Measurements from ENCODE around the gene LIMS4. TPM values are rescaled to one million over a fixed set of nuclear protein-coding genes. Genes with fewer than 3 reads are reported as not detected.
"Not testable (repeated sequence)": the region's sequence is repeated elsewhere in the genome, so short reads cannot be mapped to it uniquely, and the experiment has no call there.

LIMS4 gene
- total RNA-seq, 5 donors from 2014 or later (not counting 1 experiment from before 2014, with no cell fraction given): 0.76 to 1.6 (median 1.3) TPM; not detected in 2

GRCh38 chr2:110468921-110469320 is 3.7 kb downstream of the LIMS4 start:
- H3K9me3 ChIP-seq; H3K27ac Mint-ChIP-seq; H3K27ac ChIP-seq (ENCODE audit: low read length); H3K4me3 Mint-ChIP-seq; H3K36me3 Mint-ChIP-seq; H3K27me3 Mint-ChIP-seq; H3K4me3 ChIP-seq (ENCODE audit: control insufficient read depth in 1 of 2, extremely low read depth in 1 of 2, low read length in 1 of 2); DNase-seq; H3K36me3 ChIP-seq (ENCODE audit: control insufficient read depth in 2 of 2, extremely low read depth in 1 of 2, insufficient read depth in 1 of 2, low read length in 1 of 2); H3K4me1 Mint-ChIP-seq; H3K27me3 ChIP-seq (replicated peaks in 1 of 2; ENCODE audit: control insufficient read depth in 2 of 2, extremely low read depth in 1 of 2, insufficient read depth in 2 of 2, low read length in 1 of 2); CTCF ChIA-PET; H3K9me3 Mint-ChIP-seq; ATAC-seq (replicated peaks in 1 of 4); H3K4me1 ChIP-seq (ENCODE audit: control insufficient read depth in 1 of 2, extremely low read depth in 1 of 2, insufficient read depth in 2 of 2, low read length in 2 of 2); POLR2A ChIA-PET: not testable (repeated sequence)
- no CpG with 5 or more reads among the region's 7 CpGs for WGBS (ENCODE audit: insufficient coverage)

DNA sequence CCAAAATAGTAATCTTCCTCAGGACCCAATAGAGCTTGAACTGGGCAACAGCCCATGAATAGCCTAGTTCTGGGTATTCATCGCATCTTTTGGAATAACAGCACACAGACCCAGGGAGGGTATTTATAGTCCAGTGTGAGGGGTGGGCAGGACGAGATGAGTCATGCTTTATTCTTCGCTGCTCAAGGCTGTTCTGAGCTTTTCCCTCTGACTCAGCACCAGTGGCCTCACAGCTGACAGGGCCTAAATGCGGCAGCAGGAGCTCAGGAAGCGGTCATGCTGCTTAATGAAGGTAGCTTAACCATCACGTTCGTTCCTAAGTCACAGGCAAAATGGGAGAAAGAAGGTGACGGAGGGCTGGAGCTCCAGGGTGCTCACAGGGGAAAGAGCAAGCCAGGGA is 7.3 kb downstream of the LIMS4 start:
- H3K36me3 Mint-ChIP-seq; CTCF ChIA-PET; H3K27ac ChIP-seq (ENCODE audit: low read length); H3K9me3 Mint-ChIP-seq; H3K27ac Mint-ChIP-seq; H3K4me3 Mint-ChIP-seq; POLR2A ChIA-PET; H3K4me1 ChIP-seq (ENCODE audit: control insufficient read depth in 1 of 2, extremely low read depth in 1 of 2, insufficient read depth in 2 of 2, low read length in 2 of 2); H3K4me3 ChIP-seq (ENCODE audit: control insufficient read depth in 1 of 2, extremely low read depth in 1 of 2, low read length in 1 of 2); H3K27me3 Mint-ChIP-seq; H3K9me3 ChIP-seq; ATAC-seq (replicated peaks in 1 of 4); H3K27me3 ChIP-seq (replicated peaks in 1 of 2; ENCODE audit: control insufficient read depth in 2 of 2, extremely low read depth in 1 of 2, insufficient read depth in 2 of 2, low read length in 1 of 2); H3K36me3 ChIP-seq (ENCODE audit: control insufficient read depth in 2 of 2, extremely low read depth in 1 of 2, insufficient read depth in 1 of 2, low read length in 1 of 2); DNase-seq; H3K4me1 Mint-ChIP-seq: not testable (repeated sequence)
- WGBS (ENCODE audit: insufficient coverage): no CpG with 5 or more reads among the region's 8 CpGs

DNA sequence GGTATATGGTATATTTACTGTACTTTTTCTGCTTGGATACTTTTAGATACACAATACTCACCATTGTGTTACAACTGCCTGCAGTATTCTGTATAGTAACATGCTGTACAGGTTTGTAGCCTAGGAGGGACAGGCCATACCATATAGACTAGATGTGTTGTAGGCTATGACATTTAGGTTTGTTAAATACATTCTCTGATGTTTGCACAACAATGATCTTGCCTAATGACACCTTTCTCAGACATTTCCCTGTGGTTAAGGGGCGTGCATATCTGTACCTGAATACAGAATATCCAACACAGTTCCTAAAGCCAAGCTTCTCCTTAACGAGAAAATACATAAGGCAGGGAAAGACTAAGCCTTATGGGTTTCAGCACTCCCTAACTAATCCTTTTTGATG is 10.2 kb downstream of the LIMS4 start:
- H3K9me3 Mint-ChIP-seq; H3K27me3 Mint-ChIP-seq; ATAC-seq (replicated peaks in 1 of 4); CTCF ChIA-PET; DNase-seq; H3K4me3 Mint-ChIP-seq; H3K36me3 ChIP-seq (ENCODE audit: control insufficient read depth in 2 of 2, extremely low read depth in 1 of 2, insufficient read depth in 1 of 2, low read length in 1 of 2); H3K4me1 Mint-ChIP-seq; H3K27ac ChIP-seq (ENCODE audit: low read length); H3K4me1 ChIP-seq (ENCODE audit: control insufficient read depth in 1 of 2, extremely low read depth in 1 of 2, insufficient read depth in 2 of 2, low read length in 2 of 2); H3K27ac Mint-ChIP-seq; H3K36me3 Mint-ChIP-seq; H3K27me3 ChIP-seq (replicated peaks in 1 of 2; ENCODE audit: control insufficient read depth in 2 of 2, extremely low read depth in 1 of 2, insufficient read depth in 2 of 2, low read length in 1 of 2); H3K9me3 ChIP-seq; POLR2A ChIA-PET; H3K4me3 ChIP-seq (ENCODE audit: control insufficient read depth in 1 of 2, extremely low read depth in 1 of 2, low read length in 1 of 2): not testable (repeated sequence)
- WGBS (ENCODE audit: insufficient coverage): no CpG with 5 or more reads among the region's 2 CpGs

GRCh38 chr2:110460318-110460717 is 12.3 kb downstream of the LIMS4 start:
- H3K4me3 Mint-ChIP-seq; CTCF ChIA-PET; DNase-seq; POLR2A ChIA-PET; H3K27ac ChIP-seq (ENCODE audit: low read length); ATAC-seq (replicated peaks in 1 of 4); H3K4me1 Mint-ChIP-seq; H3K4me3 ChIP-seq (ENCODE audit: control insufficient read depth in 1 of 2, extremely low read depth in 1 of 2, low read length in 1 of 2); H3K36me3 Mint-ChIP-seq; H3K27me3 Mint-ChIP-seq; H3K9me3 ChIP-seq; H3K4me1 ChIP-seq (ENCODE audit: control insufficient read depth in 1 of 2, extremely low read depth in 1 of 2, insufficient read depth in 2 of 2, low read length in 2 of 2); H3K27me3 ChIP-seq (replicated peaks in 1 of 2; ENCODE audit: control insufficient read depth in 2 of 2, extremely low read depth in 1 of 2, insufficient read depth in 2 of 2, low read length in 1 of 2); H3K36me3 ChIP-seq (ENCODE audit: control insufficient read depth in 2 of 2, extremely low read depth in 1 of 2, insufficient read depth in 1 of 2, low read length in 1 of 2); H3K9me3 Mint-ChIP-seq; H3K27ac Mint-ChIP-seq: not testable (repeated sequence)

DNA sequence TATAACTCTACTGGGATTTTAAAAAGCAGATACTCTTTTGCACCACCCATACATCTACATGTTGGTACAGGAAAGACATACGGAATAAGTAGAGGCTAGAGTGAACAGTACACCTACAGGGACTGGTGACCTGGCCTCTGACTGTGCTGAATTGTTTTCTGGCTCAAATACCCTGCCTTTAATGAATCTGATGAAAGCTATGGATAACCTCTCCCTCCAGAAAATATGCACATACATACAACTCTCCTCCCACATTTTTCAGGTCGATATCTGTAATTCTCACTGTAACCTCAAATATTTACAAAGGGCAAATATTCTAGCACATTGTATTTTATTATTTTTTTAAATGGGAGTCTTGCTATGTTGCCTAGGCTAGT is 15.4 kb downstream of the LIMS4 start:
- H3K9me3 ChIP-seq; POLR2A ChIA-PET; H3K9me3 Mint-ChIP-seq; H3K36me3 Mint-ChIP-seq; H3K27me3 ChIP-seq (replicated peaks in 1 of 2; ENCODE audit: control insufficient read depth in 2 of 2, extremely low read depth in 1 of 2, insufficient read depth in 2 of 2, low read length in 1 of 2); H3K4me1 ChIP-seq (ENCODE audit: control insufficient read depth in 1 of 2, extremely low read depth in 1 of 2, insufficient read depth in 2 of 2, low read length in 2 of 2); H3K4me3 ChIP-seq (ENCODE audit: control insufficient read depth in 1 of 2, extremely low read depth in 1 of 2, low read length in 1 of 2); DNase-seq; CTCF ChIA-PET; H3K36me3 ChIP-seq (ENCODE audit: control insufficient read depth in 2 of 2, extremely low read depth in 1 of 2, insufficient read depth in 1 of 2, low read length in 1 of 2); H3K4me3 Mint-ChIP-seq; H3K27ac Mint-ChIP-seq; ATAC-seq (replicated peaks in 1 of 4); H3K4me1 Mint-ChIP-seq; H3K27me3 Mint-ChIP-seq; H3K27ac ChIP-seq (ENCODE audit: low read length): not testable (repeated sequence)
- WGBS (ENCODE audit: insufficient coverage): no CpG with 5 or more reads among the region's 2 CpGs

DNA sequence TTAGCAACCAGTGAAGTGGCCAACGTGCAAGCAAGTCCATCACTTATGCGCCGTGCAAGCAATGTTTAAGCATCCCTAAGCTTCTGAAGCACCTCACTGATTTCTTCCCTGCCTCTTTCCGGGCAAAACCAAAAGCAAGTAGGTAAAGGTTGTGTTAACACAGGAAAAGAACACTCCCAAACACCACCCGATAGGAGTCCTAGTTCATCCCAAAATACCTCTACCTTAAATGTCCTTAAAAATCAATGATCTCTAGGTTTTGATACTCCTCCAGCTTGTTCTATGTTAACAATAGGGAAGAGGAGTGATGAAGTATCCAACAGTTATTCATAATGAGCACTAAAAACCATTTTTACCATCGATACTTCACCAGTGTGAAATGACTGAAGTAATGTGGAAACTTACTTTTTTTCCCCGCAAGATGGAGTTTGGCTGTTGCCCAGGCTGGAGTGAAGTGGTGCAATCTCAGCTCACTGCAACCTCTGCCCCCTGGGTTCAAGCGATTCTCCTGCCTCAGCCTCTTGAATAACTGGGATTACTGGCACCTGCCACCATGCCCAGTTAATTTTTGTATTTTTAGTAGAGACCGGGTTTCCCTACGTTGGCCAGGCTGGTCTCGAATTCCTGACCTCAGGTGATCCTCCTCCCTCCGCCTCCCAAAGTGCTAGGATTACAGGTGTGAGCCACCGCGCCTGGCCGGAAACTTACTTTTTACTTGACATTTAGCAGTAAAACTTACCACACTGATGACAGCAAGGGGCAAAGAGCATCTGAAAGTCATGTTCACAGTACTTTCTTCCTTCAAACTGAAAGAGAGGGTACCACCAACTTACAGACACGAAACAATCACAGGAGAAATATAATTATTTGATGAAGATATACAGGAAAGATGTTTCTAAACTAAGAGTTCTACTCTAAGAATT is 16.1 kb downstream of the LIMS4 start:
- H3K9me3 ChIP-seq; H3K27ac Mint-ChIP-seq; CTCF ChIA-PET; POLR2A ChIA-PET; H3K4me1 ChIP-seq (ENCODE audit: control insufficient read depth in 1 of 2, extremely low read depth in 1 of 2, insufficient read depth in 2 of 2, low read length in 2 of 2); ATAC-seq (replicated peaks in 1 of 4); H3K9me3 Mint-ChIP-seq; H3K27ac ChIP-seq (ENCODE audit: low read length); H3K4me3 Mint-ChIP-seq; H3K36me3 ChIP-seq (ENCODE audit: control insufficient read depth in 2 of 2, extremely low read depth in 1 of 2, insufficient read depth in 1 of 2, low read length in 1 of 2); DNase-seq; H3K36me3 Mint-ChIP-seq; H3K4me1 Mint-ChIP-seq; H3K27me3 ChIP-seq (replicated peaks in 1 of 2; ENCODE audit: control insufficient read depth in 2 of 2, extremely low read depth in 1 of 2, insufficient read depth in 2 of 2, low read length in 1 of 2); H3K27me3 Mint-ChIP-seq; H3K4me3 ChIP-seq (ENCODE audit: control insufficient read depth in 1 of 2, extremely low read depth in 1 of 2, low read length in 1 of 2): not testable (repeated sequence)
- no CpG with 5 or more reads among the region's 16 CpGs for WGBS (ENCODE audit: insufficient coverage)

Data from T-cell (primary cell).